HG03159 (cell line): Measurements from ENCODE around the gene ATP1B2.
"Not testable (repeated sequence)": the region's sequence is repeated elsewhere in the genome, so short reads cannot be mapped to it uniquely, and the experiment has no call there.

ENCODE experiments used
- ATAC-seq: cut with Tn5 transposase; IDR thresholded peaks from one replicate; pipeline ENCODE4 v1.9.1; 2021; ENCODE audit warnings: mild to moderate bottlenecking, moderate library complexity; ENCODE audit not compliant: unreplicated experiment

ATP1B2 gene

GRCh38 chr17:7634384-7634783, 16.3 kb upstream of the ATP1B2 start:
- no peak for ATAC-seq

GRCh38 chr17:7636163-7636562, 14.6 kb upstream of the ATP1B2 start:
- ATAC-seq = no peak

- ATAC-seq = no peak
Measured at GRCh38 chr17:7640783-7641182, 9.9 kb upstream of the ATP1B2 start.

- ATAC-seq = not testable (repeated sequence)
Measured at GRCh38 chr17:7641635-7642034, 9.1 kb upstream of the ATP1B2 start.

- ATAC-seq = no peak
Measured at GRCh38 chr17:7644775-7645174, 6.0 kb upstream of the ATP1B2 start.

- no peak for ATAC-seq
Measured at GRCh38 chr17:7646457-7646856, 4.3 kb upstream of the ATP1B2 start.

- ATAC-seq = no peak
Measured at GRCh38 chr17:7647018-7647417, 3.7 kb upstream of the ATP1B2 start.

- ATAC-seq = no peak
Measured at GRCh38 chr17:7651097-7651664, 455 bp downstream of the ATP1B2 start.

- no peak for ATAC-seq
Measured at GRCh38 chr17:7651665-7652387, 1.1 kb downstream of the ATP1B2 start.

- ATAC-seq = no peak
Measured at GRCh38 chr17:7652388-7653356, 1.9 kb downstream of the ATP1B2 start.

GRCh38 chr17:7654832-7655540, 4.3 kb downstream of the ATP1B2 start:
- ATAC-seq = no peak

GRCh38 chr17:7655541-7655840, 4.8 kb downstream of the ATP1B2 start:
- no peak for ATAC-seq

- no peak for ATAC-seq
Measured at GRCh38 chr17:7656958-7657609, 6.4 kb downstream of the ATP1B2 start.

GRCh38 chr17:7667656-7668406, 17.1 kb downstream of the ATP1B2 start:
- no peak for ATAC-seq

- ATAC-seq = no peak
Measured at GRCh38 chr17:7668482-7668881, 17.8 kb downstream of the ATP1B2 start.

GRCh38 chr17:7673239-7673638, 22.5 kb downstream of the ATP1B2 start:
- ATAC-seq = no peak

- ATAC-seq = no peak
Measured at GRCh38 chr17:7674934-7675333, 24.2 kb downstream of the ATP1B2 start.

- ATAC-seq = no peak
Measured at GRCh38 chr17:7676533-7676932, 25.8 kb downstream of the ATP1B2 start.

- no peak for ATAC-seq
Measured at GRCh38 chr17:7677388-7678067, 26.8 kb downstream of the ATP1B2 start.
